SH-SY5Y (cell line): ENCODE data around the gene CHST11.

Source experiments
- GATA2 ChIP-seq: IDR thresholded peaks from 2 replicates; pipeline ENCODE4 v1.6.1; 2011; ENCODE audit warnings: mild to moderate bottlenecking, low read depth, low read length
- GATA3 ChIP-seq: IDR thresholded peaks from 2 replicates; pipeline ENCODE4 v1.6.1; 2011; ENCODE audit warnings: low read depth, mild to moderate bottlenecking, low read length, moderate library complexity

DNA sequence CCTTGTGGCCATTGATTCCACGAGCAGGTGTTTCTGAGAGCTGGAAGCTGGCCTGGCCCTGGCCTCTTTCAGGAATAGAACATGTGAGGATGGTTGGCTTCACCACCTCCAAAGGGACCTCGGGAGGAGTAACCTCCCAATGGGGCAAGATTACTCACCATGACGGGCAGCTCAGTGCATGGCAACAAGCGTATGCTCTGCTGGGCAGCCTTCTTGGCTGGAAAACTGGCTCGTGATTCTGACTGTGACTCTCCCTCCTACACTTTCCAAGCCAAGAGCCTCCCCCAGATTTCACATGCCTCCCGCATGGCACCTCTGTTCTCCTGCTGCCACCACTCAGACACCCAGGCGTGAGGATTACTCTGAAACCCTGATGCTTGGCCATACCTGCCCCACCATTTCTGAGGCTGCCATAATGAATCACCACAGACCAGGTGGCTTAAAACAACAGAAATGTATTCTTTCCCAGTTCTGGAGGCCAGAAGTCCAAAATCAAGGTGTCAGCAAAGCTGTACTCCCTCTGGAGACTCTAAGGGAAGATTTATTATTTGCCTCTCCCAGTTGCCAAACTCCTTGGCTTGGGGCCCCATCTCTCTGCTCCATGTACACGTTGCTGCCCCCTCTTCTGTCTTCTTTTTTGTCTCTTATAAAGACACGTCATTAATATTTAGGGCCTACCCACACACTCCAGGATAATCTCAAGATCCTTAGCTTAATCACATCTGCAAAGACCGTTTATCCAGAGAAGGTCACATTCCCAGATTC is 215.9 kb downstream of the CHST11 start:
- TF ChIP-seq GATA2 (no peak), GATA3 (no peak)
